Ishikawa (cell line): Measurements from ENCODE around the gene SMTNL1.

Experiments used
- CEBPB ChIP-seq: IDR thresholded peaks from 2 replicates; pipeline ENCODE4 v1.6.1; 2012
- CREB1 ChIP-seq: IDR thresholded peaks from 2 replicates; pipeline ENCODE4 v1.6.1; 2012; ENCODE audit warnings: low read depth
- EGR1 ChIP-seq: IDR thresholded peaks from 2 replicates; pipeline ENCODE4 v1.6.1; 2012
- EP300 ChIP-seq: IDR thresholded peaks from 2 replicates; pipeline ENCODE4 v1.6.1; 2012; ENCODE audit warnings: borderline replicate concordance
- FOXM1 ChIP-seq: IDR thresholded peaks from 2 replicates; pipeline ENCODE4 v1.6.1; 2012; ENCODE audit warnings: low read depth, borderline replicate concordance
- MAX ChIP-seq: IDR thresholded peaks from 2 replicates; pipeline ENCODE4 v1.6.1; 2012
- NFIC ChIP-seq: IDR thresholded peaks from 2 replicates; pipeline ENCODE4 v1.6.1; 2012
- RAD21 ChIP-seq: IDR thresholded peaks from 2 replicates; pipeline ENCODE4 v1.6.1; 2012; ENCODE audit warnings: low read depth
- REST ChIP-seq: IDR thresholded peaks from 2 replicates; pipeline ENCODE4 v1.6.1; 2012; ENCODE audit warnings: low read depth, mild to moderate bottlenecking
- TAF1 ChIP-seq: IDR thresholded peaks from 2 replicates; pipeline ENCODE4 v1.6.1; 2012; ENCODE audit warnings: low read depth, mild to moderate bottlenecking
- TCF12 ChIP-seq: IDR thresholded peaks from 2 replicates; pipeline ENCODE4 v1.6.1; 2012; ENCODE audit warnings: low read depth
- TEAD4 ChIP-seq: IDR thresholded peaks from 2 replicates; pipeline ENCODE4 v1.6.1; 2012
- USF1 ChIP-seq: IDR thresholded peaks from 2 replicates; pipeline ENCODE4 v1.6.1; 2012
- YY1 ChIP-seq: IDR thresholded peaks from 2 replicates; pipeline ENCODE4 v1.6.1; 2012; ENCODE audit warnings: low read depth
- ZBTB7A ChIP-seq: IDR thresholded peaks from 2 replicates; pipeline ENCODE4 v1.6.1; 2012; ENCODE audit warnings: low read depth

SMTNL1 gene

GRCh38 chr11:57551941-57552340 lies 14.5 kb downstream of the SMTNL1 start:
- TF ChIP-seq TEAD4 (no peak), YY1 (no peak), CEBPB (no peak), TAF1 (no peak), EGR1 (no peak), NFIC (no peak), MAX (no peak), USF1 (no peak), EP300 (no peak), RAD21 (no peak), FOXM1 (no peak), REST (no peak), ZBTB7A (no peak), TCF12 (no peak), CREB1 (no peak)

GRCh38 chr11:57552479-57552878 lies 15.1 kb downstream of the SMTNL1 start:
- TF ChIP-seq TEAD4 (no peak), USF1 (no peak), RAD21 (no peak), EP300 (no peak), FOXM1 (no peak), TAF1 (no peak), MAX (no peak), YY1 (no peak), CEBPB (no peak), REST (no peak), TCF12 (no peak), ZBTB7A (no peak), CREB1 (no peak), NFIC (no peak), EGR1 (no peak)

GRCh38 chr11:57555393-57555792 lies 18.0 kb downstream of the SMTNL1 start:
- TF ChIP-seq USF1 (no peak), MAX (no peak), EGR1 (no peak), YY1 (no peak), CREB1 (no peak)

GRCh38 chr11:57556041-57556440 lies 18.6 kb downstream of the SMTNL1 start:
- TF ChIP-seq TAF1 (no peak), RAD21 (no peak), ZBTB7A (no peak), YY1 (no peak), REST (no peak), TEAD4 (no peak)
